Measurements from ENCODE around the gene METTL8.

METTL8 gene

GRCh38 chr2:171409436-171409971, 24.3 kb downstream of the METTL8 start:
- H3K27ac ChIP-seq (ENCODE audit: low read depth, low read length) = peak overlapping the region; percentile 79
- H3K9me3 ChIP-seq (ENCODE audit: control insufficient read depth, insufficient read depth, low read length) = no peaks in the 10 kb centered on the region
- no peak overlapping the region for H3K9ac ChIP-seq (ENCODE audit: low read depth, low read length)
- peak overlapping the region; percentile 3 for H3K4me3 ChIP-seq (ENCODE audit: low read depth, low read length)
- H3K4me1 ChIP-seq (ENCODE audit: control insufficient read depth, insufficient read depth, low read length) = peaks cover 37% of the 10 kb centered on the region
- H3K36me3 ChIP-seq (ENCODE audit: control insufficient read depth, insufficient read depth, low read length) = no peaks in the 10 kb centered on the region
- H3K27me3 ChIP-seq (ENCODE audit: control insufficient read depth, insufficient read depth, low read length) = no peaks in the 10 kb centered on the region

- Histone ChIP-seq H3K4me1 (ENCODE audit: control insufficient read depth, insufficient read depth, low read length) (peaks cover 37% of the 10 kb centered on the region), H3K4me3 (ENCODE audit: low read depth, low read length) (no peak overlapping the region), H3K27me3 (ENCODE audit: control insufficient read depth, insufficient read depth, low read length) (no peaks in the 10 kb centered on the region), H3K9me3 (ENCODE audit: control insufficient read depth, insufficient read depth, low read length) (peaks cover 1% of the 10 kb centered on the region; the same call in 1 of the 2 replicates), H3K9ac (ENCODE audit: low read depth, low read length) (no peak overlapping the region), H3K27ac (ENCODE audit: low read depth, low read length) (no peak overlapping the region), H3K36me3 (ENCODE audit: control insufficient read depth, insufficient read depth, low read length) (no peaks in the 10 kb centered on the region)
These were observed 26.1 kb downstream of the METTL8 start for GRCh38 chr2:171407676-171408044.

GRCh38 chr2:171407030-171407675, 26.6 kb downstream of the METTL8 start:
- Histone ChIP-seq H3K9me3 (ENCODE audit: control insufficient read depth, insufficient read depth, low read length) (peaks cover 6% of the 10 kb centered on the region; the same call in 1 of the 2 replicates), H3K27me3 (ENCODE audit: control insufficient read depth, insufficient read depth, low read length) (no peaks in the 10 kb centered on the region), H3K27ac (ENCODE audit: low read depth, low read length) (no peak overlapping the region), H3K4me3 (ENCODE audit: low read depth, low read length) (no peak overlapping the region), H3K4me1 (ENCODE audit: control insufficient read depth, insufficient read depth, low read length) (peaks cover 34% of the 10 kb centered on the region), H3K9ac (ENCODE audit: low read depth, low read length) (no peak overlapping the region), H3K36me3 (ENCODE audit: control insufficient read depth, insufficient read depth, low read length) (no peaks in the 10 kb centered on the region)

GRCh38 chr2:171406044-171406443, 27.7 kb downstream of the METTL8 start:
- Histone ChIP-seq H3K9me3 (ENCODE audit: control insufficient read depth, insufficient read depth, low read length) (peaks cover 7% of the 10 kb centered on the region; the same call in 1 of the 2 replicates), H3K27ac (ENCODE audit: low read depth, low read length) (no peak overlapping the region), H3K9ac (ENCODE audit: low read depth, low read length) (no peak overlapping the region), H3K4me3 (ENCODE audit: low read depth, low read length) (no peak overlapping the region), H3K36me3 (ENCODE audit: control insufficient read depth, insufficient read depth, low read length) (no peaks in the 10 kb centered on the region), H3K4me1 (ENCODE audit: control insufficient read depth, insufficient read depth, low read length) (peaks cover 27% of the 10 kb centered on the region), H3K27me3 (ENCODE audit: control insufficient read depth, insufficient read depth, low read length) (no peaks in the 10 kb centered on the region)

GRCh38 chr2:171405546-171405945, 28.2 kb downstream of the METTL8 start:
- no peak overlapping the region for H3K27ac ChIP-seq (ENCODE audit: low read depth, low read length)
- peaks cover 28% of the 10 kb centered on the region for H3K4me1 ChIP-seq (ENCODE audit: control insufficient read depth, insufficient read depth, low read length)
- H3K27me3 ChIP-seq (ENCODE audit: control insufficient read depth, insufficient read depth, low read length) = no peaks in the 10 kb centered on the region
- H3K4me3 ChIP-seq (ENCODE audit: low read depth, low read length) = no peak overlapping the region
- H3K9me3 ChIP-seq (ENCODE audit: control insufficient read depth, insufficient read depth, low read length) = peaks cover 7% of the 10 kb centered on the region; the same call in 1 of the 2 replicates
- H3K36me3 ChIP-seq (ENCODE audit: control insufficient read depth, insufficient read depth, low read length) = no peaks in the 10 kb centered on the region
- H3K9ac ChIP-seq (ENCODE audit: low read depth, low read length) = no peak overlapping the region

- Histone ChIP-seq H3K9me3 (ENCODE audit: control insufficient read depth, insufficient read depth, low read length) (peaks cover 7% of the 10 kb centered on the region; the same call in 1 of the 2 replicates), H3K36me3 (ENCODE audit: control insufficient read depth, insufficient read depth, low read length) (no peaks in the 10 kb centered on the region), H3K27me3 (ENCODE audit: control insufficient read depth, insufficient read depth, low read length) (no peaks in the 10 kb centered on the region), H3K4me1 (ENCODE audit: control insufficient read depth, insufficient read depth, low read length) (peaks cover 23% of the 10 kb centered on the region), H3K9ac (ENCODE audit: low read depth, low read length) (no peak overlapping the region), H3K27ac (ENCODE audit: low read depth, low read length) (no peak overlapping the region), H3K4me3 (ENCODE audit: low read depth, low read length) (no peak overlapping the region)
These were observed 29.1 kb downstream of the METTL8 start for GRCh38 chr2:171404719-171405118.

GRCh38 chr2:171404261-171404660, 29.5 kb downstream of the METTL8 start:
- H3K27me3 ChIP-seq (ENCODE audit: control insufficient read depth, insufficient read depth, low read length) = no peaks in the 10 kb centered on the region
- H3K9ac ChIP-seq (ENCODE audit: low read depth, low read length) = no peak overlapping the region
- H3K4me3 ChIP-seq (ENCODE audit: low read depth, low read length) = no peak overlapping the region

GRCh38 chr2:171402906-171403580, 30.7 kb downstream of the METTL8 start:
- Histone ChIP-seq H3K27ac (ENCODE audit: low read depth, low read length) (no peak overlapping the region), H3K9me3 (ENCODE audit: control insufficient read depth, insufficient read depth, low read length) (peaks cover 7% of the 10 kb centered on the region; the same call in 1 of the 2 replicates)

More at GRCh38 chr2:171404261-171404660, 29.5 kb downstream of the METTL8 start:
- no peaks in the 10 kb centered on the region for H3K36me3 ChIP-seq (ENCODE audit: control insufficient read depth, insufficient read depth, low read length)
- peaks cover 18% of the 10 kb centered on the region for H3K4me1 ChIP-seq (ENCODE audit: control insufficient read depth, insufficient read depth, low read length)
- no peak overlapping the region for H3K27ac ChIP-seq (ENCODE audit: low read depth, low read length)
- H3K9me3 ChIP-seq (ENCODE audit: control insufficient read depth, insufficient read depth, low read length) = peaks cover 7% of the 10 kb centered on the region; the same call in 1 of the 2 replicates

GRCh38 chr2:171401947-171402346, 31.8 kb downstream of the METTL8 start:
- H3K4me3 ChIP-seq (ENCODE audit: low read depth, low read length) = no peak overlapping the region
- H3K4me1 ChIP-seq (ENCODE audit: control insufficient read depth, insufficient read depth, low read length) = peaks cover 11% of the 10 kb centered on the region
- H3K9ac ChIP-seq (ENCODE audit: low read depth, low read length) = no peak overlapping the region
- H3K27me3 ChIP-seq (ENCODE audit: control insufficient read depth, insufficient read depth, low read length) = no peaks in the 10 kb centered on the region
- H3K36me3 ChIP-seq (ENCODE audit: control insufficient read depth, insufficient read depth, low read length) = no peaks in the 10 kb centered on the region
- peaks cover 7% of the 10 kb centered on the region; the same call in 1 of the 2 replicates for H3K9me3 ChIP-seq (ENCODE audit: control insufficient read depth, insufficient read depth, low read length)
- H3K27ac ChIP-seq (ENCODE audit: low read depth, low read length) = no peak overlapping the region

More at GRCh38 chr2:171402906-171403580, 30.7 kb downstream of the METTL8 start:
- peaks cover 11% of the 10 kb centered on the region for H3K4me1 ChIP-seq (ENCODE audit: control insufficient read depth, insufficient read depth, low read length)
- no peaks in the 10 kb centered on the region for H3K36me3 ChIP-seq (ENCODE audit: control insufficient read depth, insufficient read depth, low read length)
- H3K9ac ChIP-seq (ENCODE audit: low read depth, low read length) = no peak overlapping the region
- no peaks in the 10 kb centered on the region for H3K27me3 ChIP-seq (ENCODE audit: control insufficient read depth, insufficient read depth, low read length)
- H3K4me3 ChIP-seq (ENCODE audit: low read depth, low read length) = no peak overlapping the region

GRCh38 chr2:171400395-171400794, 33.4 kb downstream of the METTL8 start:
- no peak overlapping the region for H3K4me3 ChIP-seq (ENCODE audit: low read depth, low read length)
- H3K27ac ChIP-seq (ENCODE audit: low read depth, low read length) = no peak overlapping the region
- H3K9ac ChIP-seq (ENCODE audit: low read depth, low read length) = no peak overlapping the region
- no peaks in the 10 kb centered on the region for H3K36me3 ChIP-seq (ENCODE audit: control insufficient read depth, insufficient read depth, low read length)
- peaks cover 15% of the 10 kb centered on the region for H3K4me1 ChIP-seq (ENCODE audit: control insufficient read depth, insufficient read depth, low read length)
- H3K27me3 ChIP-seq (ENCODE audit: control insufficient read depth, insufficient read depth, low read length) = no peaks in the 10 kb centered on the region
- H3K9me3 ChIP-seq (ENCODE audit: control insufficient read depth, insufficient read depth, low read length) = peaks cover 7% of the 10 kb centered on the region; the same call in 1 of the 2 replicates

- H3K36me3 ChIP-seq (ENCODE audit: control insufficient read depth, insufficient read depth, low read length) = no peaks in the 10 kb centered on the region
- no peak overlapping the region for H3K4me3 ChIP-seq (ENCODE audit: low read depth, low read length)
- H3K9ac ChIP-seq (ENCODE audit: low read depth, low read length) = no peak overlapping the region
- H3K9me3 ChIP-seq (ENCODE audit: control insufficient read depth, insufficient read depth, low read length) = peaks cover 7% of the 10 kb centered on the region; the same call in 1 of the 2 replicates
- H3K4me1 ChIP-seq (ENCODE audit: control insufficient read depth, insufficient read depth, low read length) = peaks cover 24% of the 10 kb centered on the region
- no peaks in the 10 kb centered on the region for H3K27me3 ChIP-seq (ENCODE audit: control insufficient read depth, insufficient read depth, low read length)
- H3K27ac ChIP-seq (ENCODE audit: low read depth, low read length) = no peak overlapping the region
These were observed 34.5 kb downstream of the METTL8 start for GRCh38 chr2:171399292-171399691.
